NCI-H1436 treated with DMSO at 0.1 percent for 48 hours (cell line): ENCODE results near the gene SPAG4.

Source experiments
- DNase-seq: peaks from one replicate; lab custom pipeline; 2025; lab: John Stamatoyannopoulos, UW

Gene SPAG4

DNA sequence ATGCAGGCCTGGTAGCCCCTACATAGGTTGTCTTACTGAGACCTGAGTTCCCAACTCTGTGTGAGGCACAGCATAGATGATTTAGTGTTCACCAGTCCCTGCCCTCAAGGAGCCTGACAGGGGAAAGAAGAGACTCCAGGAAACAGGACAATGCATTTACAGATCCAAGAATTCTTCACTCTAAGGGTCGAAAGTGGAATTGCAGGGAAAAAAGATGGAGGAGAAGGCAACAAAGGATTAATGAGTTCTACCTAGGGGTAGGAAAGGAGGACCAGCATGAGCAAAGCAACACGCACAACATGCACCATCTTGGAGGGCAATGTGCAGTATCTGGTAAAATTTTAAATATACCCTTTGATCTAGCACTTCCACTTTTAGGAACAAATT, 5.9 kb downstream of the SPAG4 start:
- DNase-seq: no peak

DNA sequence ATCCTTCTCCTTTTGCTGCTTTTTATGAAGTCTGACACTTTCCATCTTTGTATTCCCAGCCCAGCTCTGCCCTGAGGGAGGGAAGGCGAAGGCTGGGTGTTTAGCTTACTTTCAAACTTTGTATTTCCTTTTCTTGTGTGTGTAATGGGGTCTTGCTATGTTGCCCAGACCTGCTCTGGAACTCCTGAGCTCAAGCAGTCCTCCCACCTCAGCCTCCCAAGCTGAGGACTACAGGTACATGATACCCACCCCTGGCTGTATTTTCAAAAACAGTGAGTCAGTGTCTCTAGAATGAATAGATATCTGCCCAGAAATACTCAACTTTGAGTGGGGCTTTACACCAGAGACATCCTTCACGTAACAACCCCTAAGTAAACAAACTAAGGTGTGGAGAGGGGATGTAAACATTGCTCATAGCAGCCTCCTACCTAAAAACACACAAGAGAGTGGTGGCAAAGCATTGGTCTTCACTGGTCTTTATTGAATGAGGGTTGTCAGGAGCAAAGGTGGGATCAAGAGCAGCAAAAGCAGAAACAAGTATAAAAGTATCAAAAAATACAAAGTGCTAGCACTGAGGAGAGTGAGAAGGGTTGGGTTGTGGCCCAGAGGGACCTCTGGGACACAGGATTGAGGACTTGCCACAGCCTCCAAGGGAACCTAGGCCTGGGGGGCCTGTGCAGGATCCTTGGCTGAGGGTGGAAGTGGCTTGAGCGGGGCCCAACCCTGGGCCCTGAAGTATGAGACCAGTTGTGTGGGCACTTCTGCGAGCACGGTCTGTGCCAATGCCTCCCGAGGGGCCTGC, 10.2 kb downstream of the SPAG4 start:
- DNase-seq: no peak

DNA sequence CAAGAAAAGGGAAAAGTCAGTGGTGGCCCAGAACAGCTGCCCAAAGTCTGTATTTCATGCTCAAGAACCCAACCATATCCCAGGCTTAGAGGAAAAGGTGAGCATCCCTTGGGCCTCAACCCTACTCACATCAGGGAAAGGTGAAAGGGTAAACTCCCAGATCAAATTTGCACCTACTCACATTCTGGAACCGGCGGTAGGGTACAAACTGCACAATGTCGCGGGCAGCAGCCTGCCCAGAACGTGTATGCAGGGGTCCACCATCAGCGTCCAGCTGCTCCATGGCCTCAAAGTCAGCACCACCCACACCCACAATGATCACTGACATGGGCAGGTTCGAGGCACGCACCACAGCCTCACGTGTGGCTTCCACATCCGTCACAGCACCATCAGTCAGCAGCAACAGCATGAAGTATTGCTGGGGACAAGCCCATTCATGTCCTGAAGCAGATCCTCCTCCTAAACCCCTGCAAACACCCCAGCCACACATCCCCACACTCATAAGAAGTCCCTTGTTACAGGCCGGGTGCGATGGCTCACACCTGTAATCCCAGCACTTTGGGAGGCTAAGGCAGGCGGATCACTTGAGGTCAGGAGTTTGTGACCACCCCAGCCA, 10.9 kb downstream of the SPAG4 start:
- DNase-seq: no peak

DNA sequence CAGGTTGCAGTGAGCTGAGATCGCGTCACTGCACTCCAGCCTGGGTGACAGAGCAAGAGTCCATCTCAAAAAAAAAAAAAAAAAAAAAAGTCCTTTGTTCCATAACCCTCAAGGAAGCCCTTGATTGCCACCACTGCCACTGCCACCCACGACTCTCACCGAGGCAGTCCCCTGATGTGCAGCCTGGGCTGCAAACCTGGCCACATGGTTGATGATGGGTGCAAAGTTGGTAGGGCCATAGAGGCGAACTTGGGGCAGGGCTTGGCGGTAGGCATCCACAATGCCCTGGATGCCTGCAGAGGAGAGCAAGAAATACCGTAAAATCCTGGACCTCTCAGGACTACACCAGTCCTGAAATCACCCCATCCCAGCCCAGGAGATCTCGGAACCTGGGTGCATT, 11.5 kb downstream of the SPAG4 start:
- DNase-seq: no peak

DNA sequence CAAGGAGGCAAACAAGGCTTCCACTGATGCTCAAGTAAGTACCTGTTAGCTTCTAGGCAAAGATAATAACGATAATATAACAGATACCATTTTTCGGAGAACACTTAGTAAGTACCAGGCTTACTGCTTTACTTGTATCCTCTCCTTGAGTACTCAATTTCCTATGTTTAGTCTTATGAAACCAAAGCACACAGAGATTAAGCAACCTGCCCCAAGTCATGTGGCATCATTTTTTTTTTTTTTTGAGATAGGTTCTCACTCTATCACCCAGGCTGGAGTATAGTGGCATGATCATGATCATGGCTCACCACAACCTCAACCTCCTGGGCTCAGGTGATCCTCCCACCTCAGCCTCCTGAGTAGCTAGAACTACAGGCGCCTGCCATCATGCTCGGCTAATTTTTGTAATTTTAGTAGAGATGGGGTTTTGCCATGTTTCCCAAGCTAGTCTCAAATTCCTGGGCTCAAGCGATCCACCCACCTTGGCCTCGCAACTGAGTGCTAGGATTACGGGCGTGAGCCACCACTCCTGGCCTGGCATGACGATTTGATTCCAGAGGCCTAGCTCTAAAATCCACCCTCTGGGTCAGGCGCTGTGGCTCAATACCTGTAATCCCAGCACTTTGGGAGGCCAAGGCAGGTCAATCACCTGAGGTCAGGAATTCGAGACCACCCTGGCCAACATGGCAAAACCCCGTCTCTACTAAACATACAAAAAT, 14.0 kb downstream of the SPAG4 start:
- DNase-seq: no peak

DNA sequence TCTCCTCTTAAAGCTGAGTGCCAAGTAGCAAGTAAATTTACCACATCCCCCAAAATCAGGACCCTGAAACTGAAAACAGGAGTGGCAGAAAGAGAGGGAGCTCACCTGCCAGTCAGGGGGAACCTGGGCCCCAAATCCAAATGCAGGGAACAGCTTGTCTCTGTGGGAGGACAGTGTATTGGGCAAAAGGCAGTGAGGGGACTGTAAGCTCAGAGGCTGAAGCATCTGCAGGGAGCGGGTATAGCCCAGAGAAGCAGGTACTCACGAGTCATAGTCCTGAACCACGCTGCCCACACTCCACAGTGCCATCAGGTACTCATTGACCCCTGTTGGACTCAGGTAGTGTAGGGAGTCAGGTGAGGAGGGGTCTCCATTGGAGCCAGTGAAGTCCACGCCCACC, 15.0 kb downstream of the SPAG4 start:
- no peak for DNase-seq

DNA sequence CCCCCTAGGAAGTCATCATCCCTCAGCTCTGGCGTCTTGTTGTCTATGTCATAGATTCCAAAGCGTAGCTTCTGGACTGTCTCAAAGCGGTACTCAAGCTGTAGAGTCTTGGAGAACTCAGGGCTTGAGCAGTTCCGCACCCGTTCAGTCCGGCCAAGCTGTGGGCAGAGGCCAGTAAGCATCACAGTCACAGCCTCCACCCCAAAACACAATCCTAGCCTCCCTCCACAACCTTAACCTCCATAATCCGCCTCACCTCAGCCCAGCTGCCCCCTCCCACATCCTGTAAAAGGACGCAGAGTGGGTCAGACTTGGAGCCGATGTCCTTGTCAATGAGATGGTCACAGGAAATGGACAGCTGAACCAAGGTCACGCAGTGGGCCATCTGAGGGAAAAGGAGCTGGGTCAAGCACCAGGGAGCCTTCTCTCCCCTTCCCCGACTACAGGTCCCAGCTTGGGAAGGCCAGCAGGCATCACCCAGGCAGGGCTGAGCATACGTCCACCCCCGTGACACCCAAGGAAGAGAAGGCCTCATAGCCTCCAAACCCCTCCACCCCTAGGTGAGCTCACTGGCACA, 17.0 kb downstream of the SPAG4 start:
- DNase-seq: no peak

DNA sequence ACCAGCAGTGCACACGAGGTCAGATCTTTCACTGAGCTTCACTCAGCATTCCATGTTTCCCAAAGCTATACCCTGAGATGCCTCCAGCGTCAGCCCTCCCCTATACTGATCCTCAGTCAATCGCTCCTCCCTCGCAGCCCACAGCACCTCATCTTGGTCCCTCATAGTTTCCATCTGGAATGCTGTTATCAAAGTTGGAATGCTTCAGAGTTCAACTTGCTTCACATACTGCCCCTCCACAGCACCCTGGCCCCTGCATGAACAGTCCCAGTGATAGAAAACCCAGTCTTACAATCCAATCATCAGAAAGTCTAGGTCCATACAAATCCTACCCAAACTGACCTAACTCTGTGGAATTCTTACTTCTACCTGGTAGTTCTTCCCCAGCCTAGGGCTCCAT, 20.0 kb downstream of the SPAG4 start:
- no peak for DNase-seq

DNA sequence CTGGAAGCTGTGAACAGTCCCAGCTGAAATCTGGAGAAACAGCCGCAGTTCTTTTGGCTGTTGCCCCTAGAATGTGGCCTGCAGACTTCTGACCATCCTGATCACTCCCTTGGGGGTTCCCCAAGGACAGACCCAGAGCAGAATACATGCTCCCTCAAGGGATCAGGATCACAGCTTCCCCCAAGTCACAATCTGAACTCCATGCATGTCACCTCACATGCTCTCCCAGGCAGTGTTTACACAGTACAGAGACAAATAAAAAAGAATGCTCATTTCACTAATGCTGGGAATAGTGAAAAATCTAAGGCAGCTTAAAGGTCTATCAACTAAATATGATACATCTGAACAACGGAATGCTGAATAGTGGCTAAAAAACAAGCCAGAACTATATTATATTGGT, 20.5 kb downstream of the SPAG4 start:
- DNase-seq: no peak

DNA sequence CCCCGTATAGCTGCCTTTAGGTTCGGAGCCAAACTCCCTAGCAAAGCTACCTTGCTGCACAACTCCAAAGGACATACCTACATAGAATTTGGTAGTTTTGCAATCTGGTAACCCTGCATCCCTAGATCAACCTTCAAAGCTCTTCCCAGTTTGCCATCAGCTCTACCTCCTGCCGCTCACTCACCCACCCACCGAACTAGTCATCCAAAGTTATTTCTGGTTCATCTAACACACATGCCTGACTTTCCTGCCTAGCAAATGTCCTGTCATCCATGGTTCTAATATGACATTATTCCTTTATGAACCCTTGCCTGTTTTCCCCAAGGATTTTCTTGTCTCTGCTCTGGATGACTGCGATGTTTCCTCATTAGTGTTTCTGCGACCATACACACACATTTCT, 21.6 kb downstream of the SPAG4 start:
- DNase-seq: no peak

DNA sequence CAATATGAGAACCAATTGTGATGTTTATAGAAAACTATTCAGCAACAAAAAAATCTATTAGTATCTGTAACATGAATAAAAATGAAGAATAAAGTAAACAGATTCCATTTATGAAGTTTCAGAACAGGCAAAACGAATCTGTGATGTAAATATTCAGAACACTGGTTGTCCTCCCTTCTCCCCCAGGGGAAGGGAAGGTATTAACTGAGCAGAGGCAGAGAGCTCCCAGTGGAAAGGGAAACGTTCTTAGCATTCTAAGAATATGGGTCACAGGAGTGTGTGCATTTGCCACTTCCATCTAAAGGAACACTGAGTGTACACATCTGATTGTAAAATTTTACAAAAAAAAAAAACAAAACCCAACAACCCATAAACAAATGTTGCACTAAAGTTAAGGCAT, 23.1 kb downstream of the SPAG4 start:
- DNase-seq: no peak

DNA sequence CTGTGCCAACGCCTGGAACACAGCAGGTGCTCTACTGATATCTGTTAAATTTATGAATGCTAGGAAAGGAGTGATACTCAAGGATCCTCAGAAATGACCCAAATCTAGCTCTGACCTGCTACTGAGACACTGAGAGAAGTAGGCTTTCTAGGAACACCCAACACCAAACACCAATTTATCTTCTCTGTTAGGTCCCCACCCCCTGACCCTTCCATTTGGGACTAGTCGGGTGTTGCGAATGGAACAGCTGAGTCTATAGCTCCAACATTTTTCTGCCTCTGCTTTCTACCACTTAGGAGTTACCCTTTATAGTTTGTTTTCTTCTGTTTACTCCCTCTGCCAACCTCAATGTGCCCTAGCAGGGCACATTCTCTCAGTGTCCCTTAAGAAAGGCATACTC, 25.1 kb downstream of the SPAG4 start:
- DNase-seq: no peak

DNA sequence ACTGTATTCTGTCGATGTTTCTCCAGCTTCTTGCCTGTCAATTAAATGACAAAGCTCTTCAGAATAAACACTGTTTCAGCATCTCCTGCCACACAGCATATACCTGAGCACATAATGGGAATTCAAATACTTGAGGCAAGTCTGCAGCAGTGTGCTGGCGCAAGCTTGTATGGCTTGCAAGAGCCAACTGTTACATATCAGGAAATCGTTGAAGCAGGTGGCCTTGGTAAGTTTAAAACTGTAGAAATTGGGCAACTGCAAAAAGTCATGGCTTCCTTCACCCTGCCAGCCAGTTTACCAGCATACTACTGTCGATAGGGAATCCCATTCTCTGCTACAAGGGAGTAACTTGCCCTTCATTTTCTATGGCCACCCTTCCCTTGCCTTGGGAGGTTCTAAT, 26.1 kb downstream of the SPAG4 start:
- DNase-seq: no peak

DNA sequence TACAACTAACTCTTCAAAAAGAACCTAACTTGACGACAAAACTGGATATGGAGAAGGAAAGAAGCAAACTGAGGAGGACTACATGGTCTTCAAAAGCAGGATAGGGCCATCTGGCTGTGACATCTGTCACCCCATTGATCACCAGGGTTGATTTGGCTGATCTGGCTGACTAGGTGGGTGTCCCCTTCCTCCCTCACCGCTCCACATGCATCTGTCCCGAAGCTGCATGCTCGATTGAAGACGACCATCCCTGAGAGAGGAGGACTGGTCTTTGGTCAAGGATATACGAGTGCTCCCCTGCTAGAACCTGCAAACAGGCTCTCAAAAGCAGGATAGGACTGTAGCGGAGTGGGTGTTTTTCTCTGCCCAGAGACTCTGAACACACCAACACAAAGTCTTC, 27.4 kb downstream of the SPAG4 start:
- DNase-seq: no peak

DNA sequence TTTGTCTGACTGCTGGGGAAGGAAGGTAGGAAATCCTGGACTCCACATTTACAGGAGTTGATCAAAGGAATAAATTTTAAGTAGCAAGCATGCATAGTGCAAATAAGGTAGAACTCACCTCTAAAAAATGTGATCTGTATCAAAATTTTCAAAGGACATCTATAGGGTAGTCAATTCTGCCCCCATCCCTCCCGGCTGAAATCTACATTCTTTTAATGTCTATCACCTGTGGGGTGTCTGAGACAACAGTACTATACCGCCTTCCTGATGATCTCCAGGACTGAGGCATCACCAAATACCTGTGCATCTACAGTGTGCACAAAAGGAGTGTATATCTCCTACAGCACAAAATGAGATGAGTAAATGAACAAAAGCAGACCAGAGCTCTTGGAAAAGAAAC, 29.2 kb downstream of the SPAG4 start:
- no peak for DNase-seq

DNA sequence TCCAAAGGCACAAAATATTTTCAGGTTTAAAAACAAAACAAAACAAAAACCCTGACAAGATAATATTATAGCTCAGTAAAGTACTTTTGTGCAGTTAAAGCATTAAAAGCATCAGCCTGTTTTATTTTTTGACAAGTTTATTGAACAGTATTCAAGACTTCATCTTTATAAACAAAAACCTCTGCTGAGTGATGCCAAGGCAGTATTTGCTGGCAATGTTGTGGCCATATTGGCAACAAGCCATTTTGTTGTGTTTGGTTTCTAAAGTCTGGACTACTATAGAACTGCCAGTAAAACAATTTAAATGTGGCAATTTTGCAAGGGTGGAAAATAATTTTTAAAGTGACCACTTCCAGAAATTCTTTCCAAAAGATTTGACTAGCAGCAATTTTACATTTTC, 33.2 kb downstream of the SPAG4 start:
- no peak for DNase-seq

DNA sequence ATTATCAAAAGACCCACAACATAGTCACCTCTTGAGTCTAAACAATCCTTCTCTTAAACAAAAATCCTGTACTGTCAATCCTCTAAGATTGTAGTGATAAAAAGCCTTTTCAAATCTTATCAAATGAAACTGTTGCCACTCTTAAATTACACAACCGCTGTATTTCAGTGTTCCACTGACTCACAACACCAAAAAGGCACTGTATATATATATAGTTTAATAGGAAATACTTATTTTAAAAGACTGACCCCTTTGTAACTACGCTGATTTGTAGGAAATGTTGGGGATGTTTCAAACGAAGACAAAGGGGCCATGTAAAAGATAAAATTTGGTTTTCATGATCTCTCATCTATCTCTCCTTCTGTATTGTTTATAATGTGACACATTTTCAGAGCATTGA, 35.0 kb downstream of the SPAG4 start:
- no peak for DNase-seq

DNA sequence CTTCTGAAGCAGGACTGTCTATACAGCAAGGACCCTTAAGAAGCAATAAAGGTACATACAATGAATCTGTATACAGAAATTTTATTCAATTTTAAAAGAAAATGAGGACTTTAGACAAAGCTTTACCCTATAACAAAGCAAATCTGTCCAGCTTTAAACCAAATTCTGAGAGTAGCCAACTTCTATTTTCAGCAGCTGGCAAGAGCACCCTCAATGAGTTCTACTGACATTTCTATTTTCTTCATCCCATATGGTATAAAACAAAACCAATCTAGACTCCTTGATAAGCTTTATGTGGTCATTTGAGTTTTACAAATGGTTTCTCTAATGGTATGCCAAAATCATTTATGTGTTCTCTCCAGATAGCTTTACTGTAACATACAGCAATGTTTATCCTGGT, 36.3 kb downstream of the SPAG4 start:
- no peak for DNase-seq

DNA sequence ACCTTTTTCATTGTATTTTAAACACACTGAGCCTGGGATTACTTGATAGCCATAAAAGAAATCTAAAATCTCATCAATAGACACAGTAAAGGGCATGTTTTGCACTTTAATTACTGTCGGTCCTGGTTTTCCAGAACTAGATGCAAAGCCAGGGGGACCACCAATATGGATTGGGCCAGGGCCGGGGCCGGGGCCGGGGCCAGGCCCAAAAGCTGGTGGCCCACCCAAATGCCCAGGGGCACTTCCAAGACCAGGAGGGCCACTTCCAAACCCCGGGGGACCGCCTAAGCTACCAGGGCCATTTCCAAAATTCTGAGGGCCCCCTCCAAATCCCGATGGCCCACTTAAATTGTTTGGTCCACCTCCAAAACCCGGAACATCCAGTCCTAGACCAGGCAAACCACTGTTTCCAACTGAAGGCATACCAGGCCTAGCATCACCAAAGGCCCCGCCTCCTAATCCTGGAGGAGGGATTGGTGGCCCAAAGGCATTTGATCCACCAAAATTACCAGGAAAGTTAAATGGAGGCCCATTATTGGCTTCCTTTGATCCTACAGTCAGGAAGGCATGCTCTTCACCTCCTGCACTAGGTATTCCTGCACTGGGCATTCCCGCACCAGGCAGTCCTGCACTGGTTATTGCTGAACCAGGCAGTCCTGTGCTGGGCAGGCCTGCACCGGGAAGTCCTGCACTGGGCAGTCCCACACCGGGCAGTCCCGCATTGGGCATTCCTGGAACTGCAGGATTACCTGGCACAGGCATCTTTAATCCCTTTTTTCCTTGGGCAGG, 37.2 kb downstream of the SPAG4 start:
- DNase-seq: no peak

DNA sequence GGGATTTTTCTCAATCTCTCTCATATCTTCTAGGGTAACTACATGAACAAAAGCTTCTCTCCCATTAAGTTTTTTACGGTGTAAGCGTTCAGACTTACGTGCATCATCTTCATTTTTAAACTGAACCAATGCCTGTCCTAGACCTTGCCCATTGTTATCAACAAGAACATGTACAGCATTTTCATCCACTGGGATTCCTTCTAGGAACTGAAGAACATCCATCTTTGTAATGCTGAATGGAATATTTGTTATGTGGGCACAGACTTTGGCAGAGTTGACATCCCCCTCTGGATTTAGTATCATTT, 37.8 kb downstream of the SPAG4 start:
- no peak for DNase-seq

DNA sequence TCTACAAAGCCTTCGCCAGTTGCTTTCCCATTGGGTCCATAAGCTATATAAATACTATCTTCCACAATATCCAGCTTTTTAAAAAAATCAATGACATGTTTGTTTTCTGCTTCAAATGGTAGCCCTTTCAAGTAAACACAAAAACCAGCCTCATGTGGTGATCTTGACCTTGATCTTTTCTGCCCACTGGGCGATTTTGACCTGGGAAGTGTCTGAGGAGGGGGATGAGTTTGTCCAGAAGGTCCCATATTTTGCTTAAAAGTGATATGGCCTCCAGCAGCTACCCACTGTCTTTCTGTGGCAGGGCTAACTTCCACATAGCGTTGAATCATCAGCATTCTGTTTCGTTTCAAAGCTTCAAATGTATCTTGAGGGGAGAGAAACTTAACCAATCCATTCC, 38.3 kb downstream of the SPAG4 start:
- DNase-seq: no peak

DNA sequence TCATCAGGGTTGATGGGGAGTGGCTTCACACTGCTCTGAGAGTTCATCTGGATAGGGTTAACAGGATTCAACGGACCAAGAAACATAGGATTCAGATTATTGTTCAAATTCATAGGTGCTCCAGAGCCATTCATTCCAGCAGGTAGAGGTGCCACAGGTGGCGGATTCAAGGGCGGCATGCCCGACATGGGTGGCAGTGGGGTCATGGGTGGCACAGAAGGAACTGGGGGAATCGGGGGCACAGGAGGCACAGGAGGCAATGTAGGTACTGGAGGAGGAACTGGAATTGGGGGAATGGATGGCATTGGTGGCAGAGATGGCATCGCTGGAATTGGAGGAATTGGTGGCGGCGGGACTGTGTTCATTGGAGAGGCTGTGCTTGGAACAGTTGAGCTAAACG, 38.8 kb downstream of the SPAG4 start:
- no peak for DNase-seq

DNA sequence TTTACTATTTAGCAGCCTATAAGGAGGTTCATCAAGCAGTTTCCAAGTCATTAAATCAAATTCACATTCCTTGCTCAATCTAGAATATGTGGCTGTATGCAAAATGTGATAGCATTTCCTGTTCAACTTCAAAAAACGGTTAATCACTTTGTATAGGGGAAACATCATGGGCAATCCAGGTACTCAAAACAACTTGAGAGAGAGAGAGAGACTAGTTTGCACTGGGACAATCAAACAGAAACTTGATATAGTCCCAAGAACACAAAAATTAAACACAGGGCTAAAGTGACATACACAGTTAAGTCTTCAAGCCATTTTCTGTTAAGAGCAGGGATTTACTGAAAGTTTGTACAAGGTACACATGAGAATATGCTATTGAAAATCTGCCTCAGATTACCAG, 41.6 kb downstream of the SPAG4 start:
- DNase-seq: no peak
